ENCODE results near the gene SLK.

Gene SLK

GRCh38 chr10:104056619-104057273 lies 89.8 kb downstream of the SLK start:
- no peak for DNase-seq

GRCh38 chr10:104057717-104058116 lies 90.8 kb downstream of the SLK start:
- DNase-seq = no peak

GRCh38 chr10:104059364-104059763 lies 92.4 kb downstream of the SLK start:
- DNase-seq = peak; percentile 57

GRCh38 chr10:104061196-104061595 lies 94.3 kb downstream of the SLK start:
- no peak for DNase-seq

DNA sequence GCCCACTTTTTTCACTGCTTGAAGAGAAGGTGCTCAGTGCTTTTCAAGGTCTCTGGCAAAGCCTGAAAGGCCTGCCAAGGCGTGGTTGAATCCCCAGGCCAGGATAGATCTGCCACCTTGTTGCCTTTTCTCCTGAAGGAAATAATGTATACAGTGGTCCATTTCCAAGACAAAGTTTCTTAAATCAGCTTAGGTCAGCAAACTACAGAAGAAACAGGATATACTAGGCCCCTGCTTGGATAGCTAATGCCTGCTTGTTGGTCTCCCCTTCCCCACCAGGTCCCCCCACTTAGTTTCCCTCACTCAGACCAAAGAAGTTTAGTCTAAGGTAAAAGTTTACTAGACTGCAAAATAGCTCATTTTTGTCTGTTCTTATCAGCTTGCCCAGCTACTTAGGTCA lies 98.8 kb downstream of the SLK start:
- DNase-seq = no peak

GRCh38 chr10:104066945-104067344 lies 100.0 kb downstream of the SLK start:
- DNase-seq = no peak

GRCh38 chr10:104067525-104067924 lies 100.6 kb downstream of the SLK start:
- no peak for DNase-seq

DNA sequence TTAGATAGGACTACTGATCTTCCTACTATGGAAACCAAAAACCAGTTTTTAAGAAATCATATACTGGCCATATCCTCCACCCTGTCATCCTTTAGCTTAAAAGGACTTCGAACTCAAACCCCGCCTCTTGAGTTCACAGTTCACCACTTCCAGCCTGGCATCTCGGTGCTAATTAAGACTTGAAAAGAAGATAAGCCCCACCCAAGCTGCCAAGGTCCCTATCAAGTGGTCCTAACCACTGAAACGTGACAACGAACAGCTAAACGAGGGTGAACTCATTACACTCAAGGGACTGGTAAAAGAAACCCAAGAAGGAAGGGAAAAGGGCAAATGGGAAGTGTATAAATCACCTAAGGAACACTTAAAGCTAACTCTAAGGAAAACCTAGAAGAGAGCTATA lies 102.7 kb downstream of the SLK start:
- DNase-seq = no peak

- no peak for DNase-seq
Observed at GRCh38 chr10:104072786-104073185, 105.8 kb downstream of the SLK start.

GRCh38 chr10:104074505-104074904 lies 107.6 kb downstream of the SLK start:
- no peak for DNase-seq

DNA sequence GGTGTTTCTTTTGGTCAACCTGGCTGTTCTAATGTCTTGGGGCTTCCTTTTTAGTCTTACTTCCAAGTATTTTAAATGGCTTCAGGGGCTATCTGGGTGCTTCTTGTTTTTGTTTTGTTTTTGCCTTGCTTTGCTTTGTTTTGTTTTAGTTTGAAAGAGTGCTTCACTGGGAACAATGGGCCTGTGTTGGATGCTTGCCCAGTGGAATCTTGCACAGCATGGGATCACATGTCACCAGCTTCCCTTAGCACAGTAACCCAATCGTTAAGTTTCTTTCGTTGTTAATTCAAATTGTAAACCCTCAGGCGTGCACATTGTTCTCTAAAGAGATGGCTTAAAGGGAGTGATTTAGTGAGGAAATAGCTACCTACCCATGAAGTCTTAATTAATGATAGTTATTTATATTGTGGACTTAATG lies 109.8 kb downstream of the SLK start:
- no peak for DNase-seq

DNA sequence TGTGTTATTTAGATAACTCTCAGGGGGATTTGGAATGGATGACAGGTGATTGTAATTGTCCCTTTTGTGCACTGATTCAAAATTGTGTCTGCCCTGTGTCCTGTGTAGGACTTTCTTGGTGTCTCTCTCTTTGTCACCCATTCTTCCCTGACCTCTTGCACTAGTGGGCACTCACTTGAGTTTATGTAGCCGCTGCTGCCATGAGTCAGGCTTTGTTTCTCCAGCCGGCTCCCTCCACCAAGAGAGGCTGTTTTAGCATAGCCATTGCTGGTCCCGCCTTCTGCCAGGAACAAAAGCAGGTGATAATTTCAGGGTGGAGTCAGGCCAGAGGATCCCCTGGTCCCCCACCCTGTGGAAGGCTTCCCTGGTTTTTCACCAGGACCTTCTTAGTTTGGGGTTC lies 110.3 kb downstream of the SLK start:
- no peak for DNase-seq

GRCh38 chr10:104077663-104078151 lies 110.8 kb downstream of the SLK start:
- no peak for DNase-seq
